GM12872 (cell line): Measurements from ENCODE around the gene SPDEF.

Experiments
- TF ChIP-seq, protein P1 (sequence below): IDR thresholded peaks from 3 replicates; pipeline ENCODE4 v1.5.1; 2011; ENCODE audit warnings: low read depth, mild to moderate bottlenecking, low read length, moderate library complexity; ENCODE audit not compliant: insufficient read depth

Gene SPDEF

DNA sequence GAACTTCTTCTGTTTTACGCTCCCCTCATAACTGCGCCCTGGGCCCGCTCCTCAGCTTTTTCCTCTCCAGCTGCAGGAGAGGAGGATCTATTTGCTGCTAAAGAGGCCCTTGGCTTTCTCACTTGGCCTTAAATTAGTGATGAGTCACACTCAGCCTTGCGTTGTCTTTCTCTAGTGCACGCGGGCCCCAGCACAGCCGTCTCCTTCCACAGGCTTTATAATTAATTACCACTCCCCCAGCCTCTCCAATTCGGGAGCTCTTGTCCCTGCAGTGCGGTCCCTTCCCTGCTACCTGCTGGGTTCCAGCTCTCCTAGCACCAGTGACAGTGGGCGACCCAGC is 65.1 kb downstream of the SPDEF start:
- TF ChIP-seq, protein P1, sequence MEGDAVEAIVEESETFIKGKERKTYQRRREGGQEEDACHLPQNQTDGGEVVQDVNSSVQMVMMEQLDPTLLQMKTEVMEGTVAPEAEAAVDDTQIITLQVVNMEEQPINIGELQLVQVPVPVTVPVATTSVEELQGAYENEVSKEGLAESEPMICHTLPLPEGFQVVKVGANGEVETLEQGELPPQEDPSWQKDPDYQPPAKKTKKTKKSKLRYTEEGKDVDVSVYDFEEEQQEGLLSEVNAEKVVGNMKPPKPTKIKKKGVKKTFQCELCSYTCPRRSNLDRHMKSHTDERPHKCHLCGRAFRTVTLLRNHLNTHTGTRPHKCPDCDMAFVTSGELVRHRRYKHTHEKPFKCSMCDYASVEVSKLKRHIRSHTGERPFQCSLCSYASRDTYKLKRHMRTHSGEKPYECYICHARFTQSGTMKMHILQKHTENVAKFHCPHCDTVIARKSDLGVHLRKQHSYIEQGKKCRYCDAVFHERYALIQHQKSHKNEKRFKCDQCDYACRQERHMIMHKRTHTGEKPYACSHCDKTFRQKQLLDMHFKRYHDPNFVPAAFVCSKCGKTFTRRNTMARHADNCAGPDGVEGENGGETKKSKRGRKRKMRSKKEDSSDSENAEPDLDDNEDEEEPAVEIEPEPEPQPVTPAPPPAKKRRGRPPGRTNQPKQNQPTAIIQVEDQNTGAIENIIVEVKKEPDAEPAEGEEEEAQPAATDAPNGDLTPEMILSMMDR = no peak

DNA sequence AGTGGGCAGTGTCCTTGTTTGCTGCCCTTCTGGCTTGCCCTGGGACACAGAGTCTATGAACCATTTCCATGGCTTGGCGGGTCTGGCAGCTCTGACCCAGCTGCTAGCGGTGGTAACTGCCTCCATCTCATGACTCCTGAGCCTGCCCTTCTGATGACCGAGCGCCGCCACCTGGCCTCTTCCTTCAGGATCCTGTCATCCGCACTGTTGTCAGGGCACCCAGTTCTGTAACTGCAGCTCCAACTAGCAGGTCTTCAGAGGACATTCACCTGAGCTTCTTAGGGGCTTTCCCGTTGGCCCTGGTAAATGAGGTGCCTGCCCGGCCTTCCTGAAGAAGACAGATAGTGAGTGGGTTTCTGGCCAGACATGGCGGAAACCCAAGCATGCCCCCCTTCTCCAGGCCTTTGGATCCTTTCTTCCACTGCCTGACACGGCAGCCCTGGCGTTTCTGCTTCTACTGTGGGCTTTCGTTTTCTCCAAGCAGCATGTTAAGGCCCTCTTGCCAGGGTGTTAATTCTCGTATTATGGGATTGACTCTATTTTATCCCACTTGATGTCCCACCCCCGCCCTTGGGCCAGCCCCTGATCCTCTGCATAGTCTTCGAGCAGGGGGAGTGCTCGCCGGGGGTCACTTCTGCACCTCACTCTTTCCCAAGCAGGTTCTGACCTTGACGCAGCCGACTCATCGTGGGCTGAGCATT is 65.6 kb downstream of the SPDEF start:
- TF ChIP-seq, protein P1 = no peak

DNA sequence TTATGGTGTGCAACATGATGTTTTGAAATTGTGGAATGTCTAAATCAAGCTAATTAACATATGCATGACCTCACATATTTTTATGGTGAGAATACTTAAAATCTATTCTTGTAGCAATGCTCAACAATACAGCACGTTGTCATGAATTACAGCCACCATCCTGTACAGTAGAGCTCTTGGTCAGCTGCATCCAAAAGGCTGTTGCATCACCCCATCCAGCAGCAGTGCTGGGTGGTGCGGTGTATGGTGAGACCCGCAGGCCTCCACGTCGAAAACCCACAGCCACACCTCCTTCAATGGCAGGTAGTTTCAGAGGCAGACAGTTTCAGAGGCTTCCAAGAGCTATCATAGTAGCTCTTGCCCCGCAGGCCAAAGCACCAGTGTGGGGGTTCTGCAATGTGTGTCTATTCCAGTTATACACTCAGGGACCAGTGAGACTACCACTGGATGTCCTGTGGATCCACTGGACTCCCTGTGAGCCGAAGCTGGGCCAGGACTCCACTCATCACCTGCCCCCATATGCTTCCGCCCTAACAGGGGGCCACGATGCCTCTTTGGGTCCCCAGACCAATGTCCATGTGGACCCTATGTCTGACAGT is 66.8 kb downstream of the SPDEF start:
- TF ChIP-seq, protein P1 = no peak
